GM23338 (cell line): ENCODE results near the gene TMC2. TPM values are rescaled to one million over a fixed set of nuclear protein-coding genes. Genes with fewer than 3 reads are reported as not detected.
A peak's percentile ranks its signal among the peaks of the same experiment; 100 is the strongest.

ENCODE experiments used
- ATAC-seq: fragments of 200-7000 bp; cut with Tn5 transposase; 3 replicates; pipeline ENCODE4 v1.9.1; 2020
- DNase-seq: peaks from one replicate; pipeline ENCODE4 v3.0.0-alpha.2; 2015; ENCODE audit warnings: low spot score
- H2AFZ ChIP-seq: fragments of 200-600 bp; sonication (generic); 2 replicates; pipeline ENCODE4 v1.8.0; 2016; ENCODE audit warnings: antibody characterized with exemption, mild to moderate bottlenecking, moderate library complexity
- H3F3A ChIP-seq: fragments of 200-600 bp; sonication (generic); replicated peaks from 2 replicates; pipeline ENCODE4 v1.8.0; 2017; ENCODE audit warnings: antibody characterized with exemption, mixed run types, low read depth
- H3K27ac ChIP-seq: fragments of 200-600 bp; sonication (generic); 2 replicates; pipeline ENCODE4 v1.6.1; 2016; ENCODE audit warnings: low read depth
- H3K27me3 ChIP-seq: fragments of 200-600 bp; sonication (generic); 2 replicates; pipeline ENCODE4 v1.8.0; 2016; ENCODE audit warnings: mild to moderate bottlenecking, mixed run types, moderate library complexity; ENCODE audit not compliant: insufficient read depth
- H3K36me3 ChIP-seq: fragments of 200-600 bp; sonication (generic); 2 replicates; pipeline ENCODE4 v1.8.0; 2016; ENCODE audit warnings: mild to moderate bottlenecking; ENCODE audit not compliant: insufficient read depth
- H3K4me1 ChIP-seq: fragments of 200-600 bp; sonication (generic); 2 replicates; pipeline ENCODE4 v1.8.0; 2016; ENCODE audit warnings: mild to moderate bottlenecking, moderate library complexity; ENCODE audit not compliant: insufficient read depth
- H3K4me2 ChIP-seq: fragments of 200-600 bp; sonication (generic); 2 replicates; pipeline ENCODE4 v1.7.1; 2017; ENCODE audit warnings: mixed run types
- H3K4me3 ChIP-seq: fragments of 200-600 bp; sonication (generic); 2 replicates; pipeline ENCODE4 v1.6.1; 2016; ENCODE audit warnings: mixed run types
- H3K79me2 ChIP-seq: fragments of 200-600 bp; sonication (generic); replicated peaks from 2 replicates; pipeline ENCODE4 v1.8.0; 2017; ENCODE audit warnings: mild to moderate bottlenecking; ENCODE audit not compliant: insufficient read depth
- H3K9me2 ChIP-seq: fragments of 200-600 bp; sonication (generic); 2 replicates; pipeline ENCODE4 v1.8.0; 2017; ENCODE audit not compliant: insufficient read depth
- H4K20me1 ChIP-seq: fragments of 200-600 bp; sonication (generic); replicated peaks from 2 replicates; pipeline ENCODE4 v1.8.0; 2017; ENCODE audit warnings: mild to moderate bottlenecking; ENCODE audit not compliant: insufficient read depth
- H3K27ac Mint-ChIP-seq: 2 replicates; pipeline ENCODE4 v1.8.0; 2020; ENCODE audit warnings: inconsistent platforms, mild to moderate bottlenecking, moderate library complexity, mixed read lengths
- H3K27me3 Mint-ChIP-seq: 3 replicates; pipeline ENCODE4 v1.8.0; 2022; ENCODE audit warnings: low read depth, mild to moderate bottlenecking, moderate library complexity, mixed read lengths, inconsistent platforms; ENCODE audit not compliant: insufficient read depth, poor library complexity
- H3K36me3 Mint-ChIP-seq: 3 replicates; pipeline ENCODE4 v1.8.0; 2021; ENCODE audit warnings: low read depth, mild to moderate bottlenecking, inconsistent platforms, moderate library complexity, mixed read lengths
- H3K4me1 Mint-ChIP-seq: 3 replicates; pipeline ENCODE4 v1.8.0; 2020; ENCODE audit warnings: mild to moderate bottlenecking, inconsistent platforms, mixed read lengths
- H3K4me3 Mint-ChIP-seq: 3 replicates; pipeline ENCODE4 v1.8.0; 2021; ENCODE audit warnings: moderate library complexity, mild to moderate bottlenecking, inconsistent platforms, mixed read lengths
- H3K9me3 Mint-ChIP-seq: 3 replicates; pipeline ENCODE4 v1.8.0; 2020; ENCODE audit warnings: moderate library complexity, mild to moderate bottlenecking, inconsistent platforms, mixed read lengths
- CREB1 ChIP-seq: fragments of 250-450 bp; sonication (Bioruptor Pico); IDR thresholded peaks from 2 replicates; pipeline ENCODE4 v1.5.0; 2020; ENCODE audit warnings: low read depth, mild to moderate bottlenecking, moderate library complexity
- CTCF ChIP-seq, 2 experiments: fragments of 200-600 bp in 1 of 2; sonication (generic) in 1 of 2; conservative IDR thresholded peaks; 2 replicates each; pipeline versions ENCODE4 v1.5.1 to v1.6.1; 2016 to 2017; ENCODE audit warnings: antibody characterized with exemption in 2 of 2, low read depth in 2 of 2, mild to moderate bottlenecking in 2 of 2, moderate library complexity in 1 of 2
- ETS1 ChIP-seq: IDR thresholded peaks from 2 replicates; pipeline ENCODE4 v1.6.1; 2016; ENCODE audit warnings: antibody characterized with exemption
- EZH2 ChIP-seq: fragments of 200-600 bp; sonication (generic); IDR thresholded peaks from one replicate; pipeline ENCODE4 v1.8.0; 2017; ENCODE audit warnings: antibody characterized with exemption, mild to moderate bottlenecking, low read depth; ENCODE audit not compliant: unreplicated experiment
- EZH2phosphoT487 ChIP-seq: fragments of 200-600 bp; sonication (generic); IDR thresholded peaks from one replicate; pipeline ENCODE4 v1.8.1; 2018; ENCODE audit warnings: antibody characterized with exemption; ENCODE audit not compliant: unreplicated experiment
- JUNB ChIP-seq: IDR thresholded peaks from one replicate; pipeline ENCODE4 v1.6.1; 2016; ENCODE audit warnings: antibody characterized with exemption; ENCODE audit not compliant: unreplicated experiment
- NANOG ChIP-seq: IDR thresholded peaks from 2 replicates; pipeline ENCODE4 v1.6.1; 2016; ENCODE audit warnings: antibody characterized with exemption, borderline replicate concordance
- POLR2AphosphoS5 ChIP-seq: IDR thresholded peaks from 2 replicates; pipeline ENCODE4 v1.6.1; 2016; ENCODE audit warnings: antibody characterized with exemption, low read depth
- REST ChIP-seq: IDR thresholded peaks from one replicate; pipeline ENCODE4 v1.6.1; 2018; ENCODE audit warnings: antibody characterized with exemption; ENCODE audit not compliant: unreplicated experiment
- STAT1 ChIP-seq: IDR thresholded peaks from one replicate; pipeline ENCODE4 v1.6.1; 2016; ENCODE audit warnings: antibody characterized with exemption; ENCODE audit not compliant: unreplicated experiment
- ZNF114 ChIP-seq: fragments of 250-450 bp; sonication (Bioruptor Pico); IDR thresholded peaks from 2 replicates; pipeline ENCODE4 v1.5.0; 2020; ENCODE audit warnings: mild to moderate bottlenecking, moderate library complexity
- ZNF331 ChIP-seq: fragments of 250-450 bp; sonication (Bioruptor Pico); IDR thresholded peaks from 2 replicates; pipeline ENCODE4 v1.5.0; 2020; ENCODE audit warnings: low read depth, mild to moderate bottlenecking, moderate library complexity
- ZNF462 ChIP-seq: fragments of 250-450 bp; sonication (Bioruptor Pico); IDR thresholded peaks from 2 replicates; pipeline ENCODE4 v1.5.0; 2020; ENCODE audit warnings: mild to moderate bottlenecking, moderate library complexity
- polyA plus RNA-seq: library from polyadenylated mRNA; unstranded; fragments of >200 nt; fragmentation: Nextera tagmentation; extraction: Ambion mirVana; gene quantifications from 2 replicates; pipeline ENCODE4 v1.2.1, GENCODE V29; 2016
- total RNA-seq: library from RNA; depleted of rRNA; stranded (reverse); fragments of >200 nt; shearing (Covaris generic); gene quantifications from 2 replicates; pipeline ENCODE4 v1.2.3, GENCODE V29; 2014

The TMC2 gene
- total and polyA plus RNA-seq, 2 experiments from 2014 or later = not detected

GRCh38 chr20:2595076-2595475 is 58.7 kb downstream of the TMC2 start (continued):
- no peak for TF ChIP-seq ZNF462 (CRISPR knock-in tag)
- no peak for TF ChIP-seq EZH2
- no peak for TF ChIP-seq JUNB
- no peak for TF ChIP-seq STAT1

- Mint-ChIP-seq H3K27me3 (peaks cover 3% of the 10 kb centered on the region), H3K27ac (peak overlapping the region; percentile 38; the same call in 1 of the 2 replicates)
- TF ChIP-seq CREB1 (CRISPR knock-in tag) (no peak), STAT1 (no peak), ETS1 (no peak), ZNF114 (CRISPR knock-in tag) (no peak), NANOG (no peak), EZH2phosphoT487 (no peak), EZH2 (no peak), POLR2AphosphoS5 (no peak), CTCF (conservative IDR thresholded peaks at IDR 0.05; ENCODE audit: low read depth in 2 of 2) (no peak), JUNB (no peak), REST (no peak), ZNF331 (no peak)
Measured at GRCh38 chr20:2596673-2597279, 60.4 kb downstream of the TMC2 start.

More at GRCh38 chr20:2596673-2597279, 60.4 kb downstream of the TMC2 start:
- no peak overlapping the region for H3K27ac ChIP-seq
- Mint-ChIP-seq H3K36me3 (no peaks in the 10 kb centered on the region), H3K4me1 (peaks cover 10% of the 10 kb centered on the region; the same call in 2 of the 3 replicates), H3K9me3 (no peaks in the 10 kb centered on the region), H3K4me3 (no peak overlapping the region)
- H3K9me2 ChIP-seq = no peaks in the 10 kb centered on the region
- peak; percentile 7 for DNase-seq
- no peak overlapping the region for H3K4me3 ChIP-seq
- H3K4me1 ChIP-seq = no peaks in the 10 kb centered on the region
- H3K36me3 ChIP-seq = no peaks in the 10 kb centered on the region
- no peaks in the 10 kb centered on the region for H3K79me2 ChIP-seq
- no peaks in the 10 kb centered on the region for H3F3A ChIP-seq
- peak overlapping the region; percentile 66 for H2AFZ ChIP-seq
- H3K4me2 ChIP-seq = no peak overlapping the region
- H4K20me1 ChIP-seq = no peaks in the 10 kb centered on the region
- no peaks in the 10 kb centered on the region for H3K27me3 ChIP-seq
- ATAC-seq = no peak
